HG03280 (cell line): ENCODE results near the gene OR2H1.

ENCODE experiments used
- ATAC-seq: cut with Tn5 transposase; IDR thresholded peaks from one replicate; pipeline ENCODE4 v1.9.1; 2021; ENCODE audit warnings: mild to moderate bottlenecking, moderate library complexity; ENCODE audit not compliant: unreplicated experiment

Gene OR2H1

DNA sequence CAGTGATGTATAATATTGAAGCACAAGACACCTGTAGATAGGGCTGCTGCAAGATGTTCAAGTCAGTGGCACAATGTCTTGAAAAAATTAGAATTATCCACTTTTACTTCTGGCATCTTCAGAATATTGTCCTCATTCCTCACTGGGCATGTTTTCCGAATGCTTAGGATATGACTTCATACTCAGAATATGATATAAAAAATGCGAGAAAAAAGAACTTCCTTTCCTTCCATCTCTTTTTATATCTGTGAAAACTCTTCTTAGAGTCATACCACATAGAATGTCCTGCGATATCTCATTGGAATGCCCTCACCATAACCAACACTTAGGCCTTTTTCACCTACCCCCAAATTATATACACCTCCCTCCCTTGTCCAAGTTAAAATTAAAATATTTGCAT, 26.2 kb downstream of the OR2H1 start:
- no peak for ATAC-seq

DNA sequence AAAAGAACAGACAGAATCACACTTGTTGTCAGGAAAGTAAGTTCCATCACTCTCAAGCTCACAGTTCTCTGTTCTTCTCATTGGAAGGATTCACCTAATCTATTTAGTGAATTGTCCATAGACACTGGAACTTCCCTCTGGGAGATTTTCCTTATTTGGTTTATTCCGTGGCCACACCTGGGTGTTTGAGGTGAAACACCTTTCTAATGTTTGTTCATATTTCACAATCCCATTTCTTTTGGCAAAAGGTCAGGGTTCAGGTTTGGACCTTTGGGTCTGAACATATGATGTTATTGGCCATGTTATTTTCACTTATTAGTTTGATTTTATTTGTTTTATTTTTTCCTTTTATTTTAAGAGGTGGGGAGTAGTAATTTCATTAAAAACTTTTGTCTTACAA, 26.8 kb downstream of the OR2H1 start:
- no peak for ATAC-seq

DNA sequence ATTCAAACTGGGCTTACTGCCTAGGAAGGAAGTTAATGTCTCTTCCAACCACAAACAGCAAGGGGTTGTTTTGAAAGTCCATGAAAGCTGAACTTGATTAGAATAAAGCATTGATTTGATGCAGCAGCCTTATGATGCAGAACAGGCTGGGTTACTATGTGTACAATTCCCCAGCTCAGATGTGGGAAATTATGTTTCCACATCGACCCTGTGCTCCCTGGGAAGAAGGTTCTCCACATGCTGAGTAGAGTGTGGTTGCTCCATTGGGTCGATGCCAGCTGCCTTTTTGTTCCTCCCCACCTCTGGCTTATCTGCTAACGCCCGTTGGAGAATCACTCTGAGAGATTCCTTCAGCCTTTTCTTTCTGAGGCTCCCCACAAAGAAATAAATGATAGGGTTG, 29.6 kb downstream of the OR2H1 start:
- ATAC-seq, result no peak

DNA sequence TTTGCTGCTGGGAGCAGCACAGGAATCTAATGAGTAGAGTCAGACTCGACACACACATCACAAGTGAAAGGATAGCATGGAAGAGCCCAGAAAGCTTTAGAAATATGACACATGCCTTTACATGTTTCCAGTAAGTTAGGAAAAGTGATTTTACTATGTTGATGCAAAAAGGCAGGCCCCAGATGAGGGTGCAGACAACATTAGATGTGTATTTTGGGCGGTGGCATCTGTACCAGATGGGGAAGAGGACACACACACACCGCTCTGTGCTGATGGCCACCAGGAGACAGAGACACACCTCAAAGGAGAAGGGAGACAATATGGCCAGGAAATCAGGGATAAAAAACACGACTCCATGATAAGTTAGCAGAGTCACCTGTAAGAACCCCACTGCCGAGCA, 30.2 kb downstream of the OR2H1 start:
- no peak for ATAC-seq

DNA sequence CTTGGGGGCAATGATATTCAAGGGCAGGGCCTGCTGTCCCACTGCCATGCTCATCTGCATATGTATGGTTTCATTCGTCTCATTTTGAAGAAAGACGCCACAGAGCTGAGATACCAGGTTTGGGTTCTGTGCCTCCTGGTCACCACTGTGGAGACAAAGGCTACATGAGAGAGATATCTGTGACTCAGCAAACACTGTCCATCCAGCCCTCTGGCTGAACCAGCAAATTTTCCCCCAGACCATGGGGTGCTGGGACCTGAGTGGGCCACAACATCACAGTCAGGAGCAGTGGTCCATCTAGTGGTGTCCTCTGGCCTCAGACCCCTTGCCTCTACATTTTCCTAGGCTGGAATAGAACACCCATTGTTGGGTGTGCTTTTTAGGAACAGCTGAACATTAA, 30.7 kb downstream of the OR2H1 start, which contains the start of gene MAS1L:
TSS of gene MAS1L (minus strand) at position 297 of the 400 bp plus-strand sequence. CDS start at position 243, 54 bp downstream.
- ATAC-seq, result no peak

DNA sequence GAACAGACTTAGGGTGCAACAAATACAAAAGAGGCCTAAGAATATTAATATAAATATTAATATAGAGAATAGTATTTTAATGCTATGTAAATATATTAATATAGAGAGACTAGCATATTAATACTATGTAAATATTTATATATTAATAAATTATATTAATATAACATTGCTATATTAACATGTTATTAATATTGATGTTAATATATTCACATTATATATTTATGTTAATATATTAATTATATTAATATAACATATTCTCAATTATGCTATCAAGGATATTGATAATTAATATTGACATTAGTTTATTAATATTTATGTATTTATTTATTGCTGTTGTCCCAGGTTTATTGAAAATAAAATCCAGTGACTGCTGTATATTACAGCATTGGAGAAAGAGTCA, 31.9 kb downstream of the OR2H1 start:
- no peak for ATAC-seq

DNA sequence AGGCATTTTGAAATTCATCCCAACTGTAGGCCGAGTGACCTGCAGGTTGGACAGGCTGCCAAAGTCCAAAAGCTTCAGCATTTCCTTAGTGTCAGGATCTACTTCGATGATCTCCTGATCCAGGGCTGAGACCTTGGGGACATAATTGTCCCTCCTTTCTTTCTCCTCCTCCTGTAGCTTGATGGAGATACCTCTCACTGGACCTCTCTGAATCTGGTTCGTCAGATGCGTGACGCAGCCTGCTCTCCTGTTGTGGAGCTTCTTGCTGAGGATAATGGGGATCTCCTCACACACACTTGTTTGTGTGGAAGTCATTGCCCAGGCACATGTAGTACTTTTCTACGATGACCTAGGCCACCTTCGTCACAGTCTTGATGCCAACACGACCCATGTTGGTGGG, 32.3 kb downstream of the OR2H1 start:
- ATAC-seq, result no peak

DNA sequence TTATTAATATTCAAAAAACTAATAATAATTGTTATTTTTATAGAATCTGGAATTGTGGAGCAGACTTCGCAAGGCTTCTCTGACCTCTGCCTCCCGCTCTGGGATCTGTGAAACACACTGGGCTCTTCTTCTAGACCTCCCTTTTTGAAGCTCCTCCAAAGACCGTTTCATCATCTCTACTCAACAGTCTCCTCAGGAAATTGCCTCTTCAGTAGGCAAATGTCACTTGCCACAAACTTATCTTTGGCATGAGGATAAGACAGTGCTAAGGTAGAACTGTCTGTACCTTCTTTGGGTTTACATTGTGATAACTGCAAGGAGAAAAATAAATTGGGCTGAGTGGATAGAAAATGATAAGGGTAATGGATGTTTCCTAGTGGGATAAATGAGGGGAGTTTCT, 33.1 kb downstream of the OR2H1 start:
- no peak for ATAC-seq

DNA sequence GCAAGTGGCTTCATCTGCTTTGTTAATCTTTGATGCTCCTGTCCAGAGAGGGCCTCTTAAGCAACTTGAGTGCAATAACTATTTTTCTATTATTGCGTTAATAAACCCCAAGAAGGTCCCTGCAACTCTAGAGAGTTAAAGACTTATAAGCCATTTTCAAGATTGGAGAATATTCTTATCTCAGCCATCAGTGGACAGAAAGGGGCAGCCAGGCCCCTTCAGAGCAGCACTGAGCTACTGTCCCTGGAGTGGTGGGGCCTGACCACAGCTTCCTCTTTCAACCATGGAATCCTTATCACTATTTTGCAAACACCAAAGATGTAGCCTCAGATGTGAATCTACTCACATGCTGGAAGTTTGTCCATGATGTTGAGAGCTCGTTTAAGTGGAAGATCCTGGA, 33.6 kb downstream of the OR2H1 start:
- no peak for ATAC-seq

DNA sequence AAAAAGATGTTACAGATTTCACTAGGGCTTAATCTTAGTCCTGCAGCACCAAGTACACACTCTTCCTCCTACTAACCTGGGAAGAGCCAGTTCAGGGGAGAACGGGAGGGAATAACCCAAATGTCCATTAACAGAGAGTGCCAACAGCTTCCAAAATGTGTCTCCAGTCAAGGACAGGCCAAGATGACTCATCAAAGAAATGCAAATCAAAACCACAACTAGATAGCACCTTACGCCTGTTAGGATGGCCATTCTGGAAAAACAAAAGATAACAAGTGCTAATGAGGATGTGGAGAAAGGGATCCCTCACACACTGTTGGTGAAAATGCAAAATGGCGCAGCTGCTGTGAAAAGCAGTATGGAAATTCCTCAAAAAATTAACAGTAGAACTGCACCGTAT, 34.6 kb downstream of the OR2H1 start:
- no peak for ATAC-seq

DNA sequence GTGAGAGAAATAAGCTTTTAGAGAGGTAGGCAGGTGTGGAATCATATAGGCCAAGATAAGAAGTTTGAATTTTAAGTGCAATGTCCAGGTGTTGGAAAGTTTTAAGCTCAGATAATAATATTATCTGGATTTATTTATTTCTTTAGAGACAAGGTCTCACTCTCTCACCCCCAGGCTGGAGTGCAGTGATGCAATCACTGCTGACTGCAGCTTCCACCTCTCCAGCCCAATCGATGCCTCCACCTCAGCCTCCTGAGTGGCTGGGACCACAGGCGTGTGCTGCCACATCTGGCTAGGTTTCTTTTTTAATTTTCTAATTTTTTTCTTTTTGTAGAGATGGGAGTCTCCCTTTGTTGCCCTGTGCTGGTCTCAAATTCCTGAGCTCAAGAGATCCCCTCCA, 36.3 kb downstream of the OR2H1 start:
- no peak for ATAC-seq

DNA sequence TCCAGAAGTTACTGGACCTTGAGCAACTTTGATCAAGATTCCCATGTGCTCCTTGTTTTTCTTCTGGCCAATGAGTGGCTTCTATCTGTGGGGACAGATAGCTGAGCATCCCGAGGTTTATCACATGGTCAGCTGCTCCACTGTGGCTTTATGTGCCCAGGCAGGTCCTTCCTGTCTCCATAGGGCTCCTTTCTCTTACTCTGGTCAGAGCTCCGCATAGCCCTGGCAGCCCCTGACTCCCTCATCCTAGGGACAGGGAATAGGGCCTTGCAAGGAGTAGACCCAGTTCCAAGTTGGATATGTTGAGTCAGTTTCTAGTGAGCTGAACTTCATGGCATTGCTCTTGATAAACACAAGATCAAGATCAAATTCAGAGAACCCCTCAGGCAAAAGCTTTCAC, 37.2 kb downstream of the OR2H1 start:
- no peak for ATAC-seq

DNA sequence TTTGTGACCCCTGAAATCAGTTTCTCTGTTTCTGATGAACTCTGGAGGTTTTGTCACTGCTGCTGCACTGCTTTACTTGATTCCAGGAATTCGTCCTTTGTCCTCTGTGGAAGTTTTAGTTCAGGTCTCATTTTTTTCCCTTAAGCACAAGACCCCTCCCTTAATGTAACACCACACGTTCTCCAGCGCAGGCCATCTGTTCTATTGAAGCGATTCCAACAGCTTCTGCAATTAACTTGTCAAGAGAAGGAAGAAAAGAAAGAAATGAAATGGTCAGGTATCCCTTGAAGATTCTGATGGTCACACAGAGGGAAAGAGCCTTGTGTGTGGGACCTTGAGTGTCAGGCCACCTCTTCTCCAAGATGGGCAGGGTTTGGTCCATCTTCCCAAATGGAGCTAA, 38.6 kb downstream of the OR2H1 start:
- no peak for ATAC-seq

DNA sequence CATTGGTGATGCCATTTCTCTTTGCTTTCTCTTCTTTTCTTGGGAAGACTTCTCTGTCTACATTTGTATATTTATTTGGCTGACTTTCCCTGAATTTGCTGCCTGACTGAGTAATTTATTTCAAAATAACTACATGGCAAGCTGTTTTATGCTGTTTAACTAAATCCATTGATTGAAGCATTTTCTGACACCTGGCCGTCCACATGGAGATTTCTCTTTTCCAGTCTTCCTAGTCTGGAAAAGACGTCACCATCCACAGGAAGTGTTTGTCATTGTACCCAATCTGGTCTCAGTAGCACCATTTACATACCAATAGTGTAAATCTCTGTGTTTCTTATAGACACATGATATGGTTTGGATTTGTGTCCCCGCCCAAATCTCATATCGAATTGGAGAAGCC, 40.0 kb downstream of the OR2H1 start:
- no peak for ATAC-seq

DNA sequence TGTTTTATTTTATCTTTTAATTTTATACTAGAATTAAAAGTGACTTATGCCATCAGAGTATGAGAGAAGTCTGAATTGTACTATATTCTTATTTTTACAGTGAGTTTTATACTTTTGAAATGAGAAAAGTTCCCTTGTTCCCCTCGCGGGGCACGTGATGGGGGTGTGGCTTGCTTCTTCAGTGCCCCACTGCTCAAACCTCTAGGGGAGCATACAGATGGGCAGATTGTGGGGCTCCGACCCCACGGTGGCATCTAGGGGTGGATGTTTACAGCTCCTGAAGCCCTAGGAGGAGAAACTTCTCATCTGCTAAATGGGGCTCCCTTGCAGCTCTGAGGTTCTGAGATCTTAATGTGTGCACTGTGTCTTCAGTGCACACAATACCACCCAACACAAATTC, 42.7 kb downstream of the OR2H1 start:
- ATAC-seq, result no peak

DNA sequence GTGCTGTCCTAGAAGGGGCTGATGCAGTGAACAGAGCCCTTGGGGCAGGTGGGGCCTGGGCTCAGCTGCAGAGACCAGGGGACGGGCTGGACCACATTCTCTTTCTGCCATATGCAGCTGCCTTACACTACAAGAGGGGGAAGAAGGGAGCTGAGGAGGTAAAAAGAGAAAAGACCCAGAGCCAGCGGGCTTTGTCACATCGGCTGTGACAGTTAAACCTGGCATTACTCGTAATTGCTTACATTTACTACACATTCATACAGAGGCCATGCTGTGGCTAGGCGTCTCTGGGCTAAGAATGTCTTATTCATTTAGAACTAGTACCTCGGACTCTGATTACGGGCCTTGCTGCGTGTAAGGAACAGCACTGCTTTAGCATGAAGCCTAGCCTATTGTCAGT, 43.6 kb downstream of the OR2H1 start:
- ATAC-seq, result no peak

DNA sequence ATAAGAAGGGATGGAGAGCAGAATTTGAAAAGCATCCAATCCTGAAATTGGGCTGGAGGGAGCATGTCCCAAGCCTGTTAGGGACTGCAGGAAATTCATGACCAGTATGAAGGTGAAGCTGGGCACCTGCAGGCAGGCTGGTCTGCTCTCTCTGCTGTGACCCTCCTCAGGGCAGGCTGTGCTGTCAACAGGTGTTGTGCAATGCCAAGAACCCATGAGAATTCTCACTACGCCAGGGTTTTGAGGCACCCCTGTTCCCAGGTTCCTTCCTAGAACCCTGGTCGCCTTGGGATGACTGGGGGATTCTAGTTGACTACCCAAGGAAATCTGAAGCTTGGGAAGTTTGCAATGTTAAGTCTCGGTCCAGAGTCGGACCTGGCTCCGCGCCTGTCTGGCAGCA, 44.2 kb downstream of the OR2H1 start:
- no peak for ATAC-seq

DNA sequence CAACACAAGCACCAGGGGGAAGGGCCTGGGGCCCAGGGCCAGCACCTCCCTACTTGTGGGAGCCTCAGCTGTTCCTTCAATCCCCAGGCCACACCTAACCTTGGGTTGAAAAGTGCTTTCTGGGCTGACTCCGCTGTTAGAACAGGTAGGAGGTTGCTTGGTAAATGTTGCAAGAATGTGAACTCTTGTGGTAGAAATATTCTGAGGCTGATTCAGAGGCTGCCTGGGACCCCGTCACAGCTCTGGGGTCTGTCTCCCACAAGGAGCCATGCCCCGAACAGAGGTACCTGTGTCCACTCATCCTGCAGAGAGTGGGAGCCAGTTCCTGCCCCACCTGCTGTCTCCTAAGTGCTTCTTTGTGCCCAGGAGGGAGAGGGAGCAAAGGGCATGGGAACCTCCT, 45.2 kb downstream of the OR2H1 start:
- ATAC-seq, result no peak

DNA sequence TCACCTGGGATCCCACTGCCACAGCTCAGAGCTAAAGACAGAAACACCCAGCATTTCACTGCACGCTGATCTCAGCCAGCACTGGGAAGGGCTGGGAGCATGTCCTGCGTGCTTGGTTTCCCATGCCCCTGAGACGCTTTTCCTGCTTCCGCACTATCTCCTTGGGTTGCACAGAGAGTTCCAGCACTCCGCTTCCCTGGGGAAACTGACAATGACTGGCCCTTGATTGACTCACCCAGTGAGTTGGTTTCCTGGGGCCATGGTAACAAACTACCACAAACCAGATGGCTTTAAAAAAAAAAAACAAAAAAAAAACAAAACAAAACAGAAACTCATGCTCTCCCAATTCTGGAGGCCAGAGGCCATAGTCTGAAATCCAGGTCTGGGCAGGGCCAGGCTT, 45.6 kb downstream of the OR2H1 start:
- no peak for ATAC-seq

DNA sequence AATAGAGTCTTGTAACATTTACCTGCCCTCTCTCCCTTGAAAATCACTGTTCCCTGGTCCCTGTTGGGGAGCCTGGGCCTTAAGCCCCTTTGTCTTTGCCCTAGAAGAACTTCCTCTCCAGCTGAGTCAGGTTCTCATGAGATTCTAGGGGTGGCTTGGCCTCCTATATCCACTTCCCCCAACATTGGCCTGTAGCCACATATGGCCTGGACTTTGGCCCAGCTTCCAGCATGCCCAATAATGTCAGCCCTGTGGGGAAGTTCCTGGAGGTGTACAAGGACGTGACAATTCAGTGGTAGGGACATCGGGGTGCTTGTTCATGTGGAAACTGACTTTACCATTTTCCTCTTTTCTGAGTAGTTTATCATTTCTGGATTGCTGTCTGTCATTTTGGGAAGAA, 48.0 kb downstream of the OR2H1 start:
- no peak for ATAC-seq

DNA sequence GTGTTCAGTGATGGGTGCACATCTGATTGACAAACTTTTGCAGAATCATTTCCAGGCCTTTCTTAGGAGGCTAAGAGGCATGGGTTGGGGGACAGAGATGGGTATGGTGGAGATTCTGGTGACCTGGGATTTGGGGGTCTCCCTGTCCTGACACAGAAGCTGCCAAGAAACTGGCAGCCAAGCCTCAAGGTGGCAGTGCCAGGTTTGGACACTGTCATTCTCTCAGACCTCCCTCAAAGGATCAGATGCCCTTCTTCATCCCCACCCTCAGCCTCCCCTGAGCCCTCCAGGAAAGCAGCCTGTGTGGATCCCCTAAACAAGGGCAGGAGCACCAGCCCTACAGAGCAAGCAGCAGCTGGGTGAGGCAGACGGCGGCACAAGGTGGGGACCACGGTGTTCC, 48.9 kb downstream of the OR2H1 start:
- no peak for ATAC-seq

DNA sequence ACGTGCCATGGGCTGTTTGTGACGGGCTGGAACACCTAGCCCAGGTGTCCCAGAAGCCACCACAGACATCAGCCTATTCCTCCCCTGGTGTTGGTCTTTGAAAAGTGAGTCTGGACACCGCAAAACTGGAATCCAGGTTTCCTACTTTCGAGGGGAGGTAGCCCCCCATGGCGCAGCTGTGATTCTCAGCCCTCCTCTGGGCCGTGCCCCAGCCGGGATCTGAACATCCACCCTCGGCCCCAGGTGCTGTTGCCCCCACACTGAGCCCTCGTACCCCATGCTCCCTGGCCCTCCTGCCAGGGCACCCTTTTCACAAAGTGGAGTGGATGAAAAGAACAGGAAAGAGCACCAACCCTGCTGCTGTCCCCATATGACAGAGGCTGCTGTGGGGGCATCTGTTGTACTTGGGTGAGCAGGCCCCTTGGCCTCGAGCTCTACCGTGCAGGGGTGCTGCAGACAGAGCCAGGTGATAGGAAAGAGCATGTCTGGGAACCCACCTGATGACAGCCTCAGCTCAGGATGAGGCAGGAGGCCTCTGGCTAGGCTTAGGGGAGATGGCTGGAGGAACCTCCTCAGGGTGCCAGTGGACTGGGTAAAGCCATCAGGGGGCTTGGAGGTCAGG, 49.6 kb downstream of the OR2H1 start:
- no peak for ATAC-seq

DNA sequence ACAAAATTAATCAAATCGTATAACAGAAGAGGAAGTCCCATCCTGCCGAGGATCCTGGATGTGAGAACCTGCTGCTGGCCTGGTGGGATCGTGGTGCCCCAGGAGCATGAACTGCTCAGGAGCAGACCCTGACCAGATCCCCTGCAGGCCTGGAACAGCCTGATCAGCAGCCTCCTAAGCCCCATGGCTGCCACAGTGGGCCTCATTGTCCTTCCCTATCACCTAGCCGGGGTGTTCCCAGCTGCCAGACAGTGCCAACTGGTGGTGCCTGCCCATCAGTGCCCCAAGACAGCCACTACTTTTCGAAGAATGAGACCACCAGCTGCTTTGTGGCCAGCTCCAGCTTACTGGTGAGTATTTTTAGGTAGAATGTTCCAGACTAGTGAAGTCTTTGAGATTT, 50.4 kb downstream of the OR2H1 start:
- ATAC-seq, result no peak

DNA sequence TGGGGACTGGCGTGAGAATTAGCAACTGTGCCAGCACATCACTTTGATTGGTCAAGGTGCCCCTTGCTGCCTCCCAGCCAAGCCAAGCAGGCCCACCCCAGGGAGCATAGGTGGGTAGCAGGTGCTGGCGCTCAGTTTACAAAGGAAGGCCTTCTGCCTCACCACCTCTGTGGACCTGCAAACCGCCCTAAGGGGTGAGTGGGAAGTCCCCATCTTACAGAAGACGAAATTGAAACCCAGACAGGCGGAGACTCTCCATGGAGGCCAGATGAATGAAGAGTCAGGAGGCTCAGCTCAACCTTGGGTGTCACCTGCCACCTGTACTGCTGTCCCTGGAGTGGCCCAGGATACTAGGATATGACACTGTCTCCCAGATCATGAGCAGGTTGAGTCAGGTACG, 52.3 kb downstream of the OR2H1 start:
- ATAC-seq, result peak; percentile 67
